NCI-H128 (cell line): ENCODE results near the gene CTPS1.

Source experiments
- DNase-seq: peaks from one replicate; lab custom pipeline; 2025; ENCODE audit not compliant: unreplicated experiment; lab: John Stamatoyannopoulos, UW

CTPS1 gene

DNA sequence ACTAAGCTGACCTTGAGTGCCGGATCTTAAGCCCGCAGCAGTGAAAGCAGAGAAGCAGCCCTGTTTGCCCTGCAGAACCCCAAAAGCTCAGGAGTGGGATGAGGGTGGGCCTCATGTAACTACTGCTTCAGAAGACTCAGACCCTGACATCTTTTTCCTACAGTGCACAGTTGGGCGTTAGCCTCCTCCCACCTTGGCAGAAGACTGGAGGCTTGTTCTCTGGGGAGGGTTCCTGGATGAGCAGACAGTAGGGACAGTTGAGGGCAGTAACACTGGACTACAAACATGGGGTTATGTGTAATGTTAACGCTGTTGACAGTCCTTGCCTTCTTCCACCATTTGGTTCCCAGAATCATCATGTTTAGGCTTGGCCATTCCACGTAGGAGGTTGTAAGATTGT, 9.6 kb downstream of the CTPS1 start:
- no peak for DNase-seq

DNA sequence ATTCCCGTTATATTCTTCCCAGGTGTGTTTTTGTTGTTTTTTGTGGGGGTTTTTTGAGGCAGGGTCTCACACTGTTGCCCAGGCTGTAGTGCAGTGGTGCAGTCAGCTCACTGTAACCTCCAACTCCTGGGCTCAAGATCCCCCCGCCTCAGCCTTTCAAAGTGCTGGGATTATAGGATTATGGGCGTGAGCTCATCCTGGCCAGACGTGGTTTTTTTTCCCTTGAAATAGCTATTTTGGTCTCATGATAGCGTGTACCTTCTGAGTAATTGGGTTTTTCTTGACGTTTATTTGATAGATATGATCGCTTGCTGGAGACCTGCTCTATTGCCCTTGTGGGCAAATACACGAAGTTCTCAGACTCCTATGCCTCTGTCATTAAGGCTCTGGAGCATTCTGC, 17.6 kb downstream of the CTPS1 start:
- no peak for DNase-seq

DNA sequence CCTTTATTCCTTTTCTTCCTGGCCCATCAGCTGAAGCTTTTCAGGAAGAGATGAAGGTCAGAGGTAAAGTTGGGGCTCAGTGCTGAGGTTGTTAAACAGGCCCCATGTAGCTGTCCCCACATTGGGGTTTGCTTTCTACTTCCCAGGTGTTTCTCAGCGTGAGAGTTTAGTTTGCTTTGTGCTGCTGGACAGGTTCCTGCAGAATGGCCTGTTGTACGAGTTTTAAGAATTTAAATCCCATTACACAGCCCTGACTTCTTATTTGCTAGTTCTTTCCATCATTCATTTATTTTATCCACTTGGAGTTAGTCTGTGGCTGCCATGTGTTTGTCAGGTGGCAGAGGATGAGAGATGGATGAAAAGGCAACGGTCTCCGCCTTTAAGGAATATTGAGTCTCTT, 19.2 kb downstream of the CTPS1 start:
- no peak for DNase-seq

GRCh38 chr1:41003127-41003639, 23.7 kb downstream of the CTPS1 start:
- DNase-seq: no peak

GRCh38 chr1:41003640-41004220, 24.2 kb downstream of the CTPS1 start:
- DNase-seq: peak; percentile 81

GRCh38 chr1:41005876-41006275, 26.4 kb downstream of the CTPS1 start:
- no peak for DNase-seq

DNA sequence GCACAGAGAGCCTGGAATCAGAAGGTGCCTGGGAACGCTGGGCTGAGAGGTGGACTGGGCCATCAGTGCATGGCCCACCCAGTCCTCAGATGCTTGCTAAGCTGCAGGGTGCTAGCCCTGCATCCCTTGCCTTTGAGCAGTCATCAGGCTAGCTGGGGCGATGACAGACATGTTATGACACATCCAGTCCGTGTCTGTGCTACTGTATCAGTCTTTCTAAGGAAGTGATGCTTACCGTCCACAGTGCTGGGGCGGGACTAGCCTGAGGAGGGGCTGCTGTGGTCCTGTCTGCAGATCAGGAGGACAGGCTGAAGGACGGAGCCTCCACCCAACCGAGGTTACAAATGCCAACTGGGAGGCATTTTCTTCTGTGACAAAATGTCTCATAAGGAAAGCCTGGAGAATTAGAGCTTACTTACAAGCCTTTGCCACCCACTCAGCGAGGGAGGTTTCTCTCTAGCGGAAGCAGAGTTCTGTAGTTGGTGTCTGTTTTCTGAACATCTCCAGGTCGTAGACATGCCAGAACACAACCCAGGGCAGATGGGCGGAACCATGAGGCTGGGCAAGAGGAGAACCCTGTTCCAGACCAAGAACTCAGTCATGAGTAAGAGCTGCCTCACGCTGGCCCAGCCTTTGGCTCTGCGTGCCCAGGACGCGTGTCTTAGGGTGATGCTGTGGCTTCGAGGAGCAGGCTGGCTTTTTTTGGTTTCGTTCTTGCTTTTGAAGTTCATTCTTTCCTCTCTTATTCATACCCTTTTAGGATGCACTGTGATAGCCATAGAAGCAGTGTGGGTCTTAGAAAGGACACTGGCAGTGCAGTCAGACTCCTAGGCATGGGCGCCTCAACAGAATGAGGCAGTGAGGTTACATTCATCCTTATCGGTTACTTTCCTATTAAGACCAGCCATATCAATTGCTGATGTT, 27.7 kb downstream of the CTPS1 start:
- no peak for DNase-seq

DNA sequence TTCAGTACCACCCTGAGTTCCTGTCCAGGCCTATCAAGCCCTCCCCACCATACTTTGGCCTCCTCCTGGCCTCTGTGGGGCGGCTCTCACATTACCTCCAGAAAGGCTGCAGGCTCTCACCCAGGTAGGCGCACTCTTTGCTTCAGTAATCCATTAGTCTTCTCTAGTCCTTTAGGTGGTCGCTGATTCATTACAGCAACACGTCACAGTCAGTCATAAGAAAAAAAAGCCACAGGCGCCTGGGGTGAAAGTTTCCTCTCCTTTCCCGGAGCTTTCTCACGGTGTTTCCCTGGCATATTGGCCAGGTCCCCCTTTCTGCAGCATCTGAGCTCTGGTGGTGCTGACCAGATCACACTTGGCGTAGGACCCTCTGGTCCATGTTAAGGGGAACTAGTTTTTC, 30.0 kb downstream of the CTPS1 start:
- no peak for DNase-seq

GRCh38 chr1:41010345-41010744, 30.8 kb downstream of the CTPS1 start:
- DNase-seq: no peak

DNA sequence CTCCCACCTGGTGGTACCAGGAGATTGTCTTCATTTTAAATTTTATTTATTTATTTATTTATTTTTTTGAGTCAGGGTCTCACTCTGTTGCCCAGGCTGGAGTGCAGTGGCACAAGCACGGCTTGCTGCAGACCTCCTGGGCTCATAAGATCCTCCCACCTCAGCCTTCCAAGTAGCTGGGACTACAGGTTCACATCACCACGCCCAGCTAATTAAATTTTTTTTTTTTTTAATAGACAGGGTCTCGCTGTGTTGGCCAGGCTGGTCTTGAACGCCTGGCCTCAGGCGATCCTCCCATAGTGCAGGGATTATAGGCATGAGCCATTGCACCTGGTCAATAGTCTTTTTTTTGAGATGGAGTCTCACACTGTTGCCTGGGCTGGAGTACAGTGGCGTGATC, 33.5 kb downstream of the CTPS1 start:
- DNase-seq: no peak

DNA sequence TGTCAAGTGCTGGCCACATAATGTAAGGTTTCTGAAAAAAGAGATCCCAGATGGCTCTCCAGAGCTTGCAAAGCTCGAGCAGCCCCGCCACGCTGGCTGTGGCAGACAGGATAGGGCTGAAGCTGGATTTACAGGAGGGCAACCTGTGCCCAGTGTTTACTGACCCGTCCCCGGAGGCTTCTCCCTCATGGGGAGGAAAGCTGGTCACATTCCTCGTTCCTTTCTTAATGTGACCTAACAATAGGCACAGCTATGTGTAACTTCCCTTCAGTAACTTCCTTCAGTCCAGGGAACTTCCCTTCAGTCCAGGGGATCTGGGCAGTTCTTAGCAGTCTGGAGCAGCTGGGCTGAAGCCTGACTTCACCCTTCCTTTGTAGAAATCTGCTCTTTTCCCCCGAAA, 34.3 kb downstream of the CTPS1 start:
- no peak for DNase-seq

GRCh38 chr1:41014871-41015270, 35.4 kb downstream of the CTPS1 start:
- DNase-seq: no peak

- no peak for DNase-seq
Observed at GRCh38 chr1:41015281-41015896, 35.9 kb downstream of the CTPS1 start.

DNA sequence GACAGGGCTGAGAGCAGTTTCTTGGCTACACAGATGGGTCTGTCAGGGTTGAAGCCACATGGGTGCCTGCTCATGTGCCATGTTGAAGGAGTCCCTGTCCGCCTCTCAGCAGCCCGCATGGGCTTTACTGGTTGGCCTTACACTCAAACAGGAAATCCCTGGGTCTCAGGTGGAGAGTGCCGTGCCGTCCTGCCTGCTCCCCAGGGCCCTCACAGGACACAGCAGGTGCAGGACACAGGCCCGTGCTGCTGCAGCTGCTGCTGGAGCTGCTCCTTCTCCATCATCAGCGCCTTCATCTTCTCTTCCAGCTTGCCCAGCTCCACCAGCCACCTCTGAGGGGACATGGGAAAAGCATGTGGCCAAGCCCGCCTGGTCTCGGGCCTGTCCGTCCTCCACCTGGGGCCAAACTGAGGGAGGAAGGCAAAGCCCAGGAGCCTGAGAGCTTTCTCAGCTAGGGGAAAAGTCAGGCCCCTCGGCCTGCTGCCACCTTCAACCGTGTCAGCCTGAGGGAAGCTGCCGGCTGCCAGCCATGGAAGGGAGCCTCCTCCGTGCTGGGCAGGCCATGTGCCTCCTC, 36.5 kb downstream of the CTPS1 start:
- no peak for DNase-seq

- DNase-seq: no peak
Observed at GRCh38 chr1:41017141-41018017, 37.9 kb downstream of the CTPS1 start.

GRCh38 chr1:41018018-41018410, 38.5 kb downstream of the CTPS1 start:
- DNase-seq: no peak

DNA sequence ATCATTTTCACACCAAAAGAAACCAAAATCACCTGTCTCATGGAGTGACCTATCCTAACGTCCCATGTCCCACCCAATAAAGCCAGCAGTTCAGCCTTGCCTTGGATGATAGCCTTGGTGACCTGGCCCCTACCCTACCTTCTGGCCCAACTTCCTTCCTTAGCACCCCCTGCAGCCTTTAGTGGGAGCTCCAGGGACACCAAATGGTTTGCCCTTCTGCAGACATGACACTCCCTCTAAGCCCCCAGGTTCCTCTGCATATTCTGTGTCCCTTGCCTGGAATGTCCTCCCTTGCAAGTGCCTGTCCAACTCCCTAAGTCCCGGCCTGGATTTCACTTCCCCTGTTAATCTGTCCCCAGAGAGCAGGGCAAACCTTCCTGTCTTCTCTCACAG, 39.9 kb downstream of the CTPS1 start:
- no peak for DNase-seq

GRCh38 chr1:41020109-41020576, 40.6 kb downstream of the CTPS1 start:
- DNase-seq: no peak

DNA sequence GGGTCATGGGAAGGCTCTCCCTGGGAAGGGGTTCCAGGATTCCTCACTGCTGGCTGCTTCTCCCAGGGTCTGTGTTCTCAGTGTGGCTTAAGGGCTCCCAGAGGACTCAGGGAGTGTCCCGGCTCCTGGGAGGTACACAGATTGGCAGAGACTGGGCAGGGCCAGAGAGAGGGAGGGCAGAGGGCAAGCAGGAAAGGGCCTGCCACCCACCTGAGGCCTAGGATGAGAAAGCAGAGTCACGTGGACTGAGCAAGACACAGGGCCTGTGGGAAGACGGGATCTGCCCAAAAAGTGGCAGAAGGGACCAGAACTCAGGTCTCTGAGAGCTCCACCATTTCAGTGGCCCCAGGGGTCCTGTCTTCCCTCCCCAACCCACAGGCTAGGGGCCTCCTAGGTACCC, 41.2 kb downstream of the CTPS1 start:
- no peak for DNase-seq

DNA sequence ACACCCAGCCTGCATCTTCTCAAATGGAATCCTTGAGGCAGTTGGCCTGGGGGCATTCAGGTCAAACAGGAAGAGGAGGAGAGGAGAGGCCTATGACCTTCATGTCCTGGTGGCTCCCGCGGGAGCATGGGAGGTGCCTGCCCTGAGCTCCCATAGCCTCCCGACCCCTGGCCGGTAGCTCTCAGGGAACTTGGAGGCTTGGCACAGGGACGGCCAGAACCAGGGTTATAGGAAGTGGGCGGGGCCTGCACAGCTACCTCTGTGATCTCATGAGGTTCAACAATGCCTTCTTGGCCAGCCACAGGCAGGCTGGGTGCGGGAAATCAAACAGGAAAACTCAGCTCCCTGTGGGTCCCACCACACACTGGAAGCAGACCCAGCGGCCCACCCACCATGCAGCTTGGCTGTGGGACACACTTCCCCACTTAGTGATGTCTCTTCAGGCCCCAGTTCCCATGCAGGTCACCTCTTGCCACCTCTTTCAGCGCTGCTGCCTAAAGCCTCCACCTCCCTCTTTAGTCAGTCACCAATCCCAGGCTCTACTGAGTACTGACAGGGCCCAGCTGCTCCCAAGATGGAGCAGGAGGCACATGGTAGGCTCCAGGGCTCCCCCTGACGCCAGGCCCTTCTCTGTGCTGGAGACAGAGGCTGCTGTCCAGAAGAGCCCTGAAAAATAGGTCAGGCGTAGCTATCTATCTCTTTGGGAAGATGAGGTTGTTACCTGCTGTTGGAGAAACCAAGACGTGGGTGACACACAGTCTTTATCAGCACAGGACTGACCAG, 42.2 kb downstream of the CTPS1 start, which contains the start of gene SLFNL1:
Gene SLFNL1, minus strand, starts transcription at position 200 of the 783 bp plus-strand sequence. CDS start 1,065 bp downstream, outside the sequence.
- no peak for DNase-seq
